Measurements from ENCODE around the gene OR4K13. TPM values are rescaled to one million over a fixed set of nuclear protein-coding genes. Genes with fewer than 3 reads are reported as not detected.

The OR4K13 gene
- total and polyA plus RNA-seq, 2 donors (not counting 3 experiments of a cell fraction or from before 2014, with no cell fraction given): not detected

GRCh38 chr14:19993438-19993837 is 42.4 kb downstream of the OR4K13 start:
- H3K36me3 ChIP-seq (ENCODE audit: control insufficient read depth in 2 of 2, extremely low read depth in 1 of 2, insufficient read depth in 2 of 2, low read length in 2 of 2): no peaks in the 10 kb centered on the region
- no peak overlapping the region for H3K9ac ChIP-seq (replicated peaks; ENCODE audit: extremely low read depth, insufficient read depth, low read length)
- no peaks in the 10 kb centered on the region for H4K20me1 ChIP-seq (replicated peaks; ENCODE audit: control insufficient read depth, extremely low read depth, insufficient read depth, low read length)
- dilution Hi-C loops (cut with MboI; ENCODE audit: extremely low pct_ligation_motif_present, low sequenced_read_pairs) (no loop called here), intact Hi-C loops (cut with micrococcal nuclease) (no loop called here)
- H3K27ac ChIP-seq (ENCODE audit: insufficient read depth, low read depth, low read length): no peak overlapping the region
- no peaks in the 10 kb centered on the region for H3K9me1 ChIP-seq (replicated peaks; ENCODE audit: control insufficient read depth, extremely low read depth, insufficient read depth, low read length)
- TF ChIP-seq JUN (IDR thresholded peaks at IDR 0.05; ENCODE audit: borderline replicate concordance, insufficient read depth, insufficient read length, low read depth): no peak
- no peak for TF ChIP-seq EZH2 (IDR thresholded peaks at IDR 0.05; ENCODE audit: borderline replicate concordance, low read depth, low read length, severe bottlenecking)
- no peak for TF ChIP-seq MAX (IDR thresholded peaks at IDR 0.05; ENCODE audit: insufficient read depth, insufficient read length)
- TF ChIP-seq GATA2 (IDR thresholded peaks at IDR 0.05; ENCODE audit: insufficient read depth, insufficient read length, low read depth, low read length): no peak
- no peak for TF ChIP-seq POLR2A (IDR thresholded peaks at IDR 0.05; ENCODE audit: low read depth, low read length)
- no peak for TF ChIP-seq FOS (IDR thresholded peaks at IDR 0.05; ENCODE audit: borderline replicate concordance, insufficient read depth, low read length)
- TF ChIP-seq MYC (IDR thresholded peaks at IDR 0.05; ENCODE audit: low read depth, low read length): no peak
- no peak for TF ChIP-seq POLR2AphosphoS5 (IDR thresholded peaks at IDR 0.05; ENCODE audit: insufficient read depth, low read depth, low read length)
- TF ChIP-seq, protein P1, sequence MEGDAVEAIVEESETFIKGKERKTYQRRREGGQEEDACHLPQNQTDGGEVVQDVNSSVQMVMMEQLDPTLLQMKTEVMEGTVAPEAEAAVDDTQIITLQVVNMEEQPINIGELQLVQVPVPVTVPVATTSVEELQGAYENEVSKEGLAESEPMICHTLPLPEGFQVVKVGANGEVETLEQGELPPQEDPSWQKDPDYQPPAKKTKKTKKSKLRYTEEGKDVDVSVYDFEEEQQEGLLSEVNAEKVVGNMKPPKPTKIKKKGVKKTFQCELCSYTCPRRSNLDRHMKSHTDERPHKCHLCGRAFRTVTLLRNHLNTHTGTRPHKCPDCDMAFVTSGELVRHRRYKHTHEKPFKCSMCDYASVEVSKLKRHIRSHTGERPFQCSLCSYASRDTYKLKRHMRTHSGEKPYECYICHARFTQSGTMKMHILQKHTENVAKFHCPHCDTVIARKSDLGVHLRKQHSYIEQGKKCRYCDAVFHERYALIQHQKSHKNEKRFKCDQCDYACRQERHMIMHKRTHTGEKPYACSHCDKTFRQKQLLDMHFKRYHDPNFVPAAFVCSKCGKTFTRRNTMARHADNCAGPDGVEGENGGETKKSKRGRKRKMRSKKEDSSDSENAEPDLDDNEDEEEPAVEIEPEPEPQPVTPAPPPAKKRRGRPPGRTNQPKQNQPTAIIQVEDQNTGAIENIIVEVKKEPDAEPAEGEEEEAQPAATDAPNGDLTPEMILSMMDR (IDR thresholded peaks at IDR 0.05; ENCODE audit: extremely low read depth in 1 of 2, insufficient read depth in 1 of 2, low read depth in 1 of 2, low read length in 2 of 2): no peak
- no peak overlapping the region for H2AFZ ChIP-seq (ENCODE audit: low read depth, low read length)
- peaks cover 2% of the 10 kb centered on the region for H3K9me3 ChIP-seq (replicated peaks; ENCODE audit: control insufficient read depth, insufficient read depth, low read length)
- BruUV-seq (replicated peaks): no TSS peak
- no peak overlapping the region for H3K4me2 ChIP-seq (ENCODE audit: insufficient read depth, low read length)
- no peak overlapping the region for H3K4me3 ChIP-seq (replicated peaks in 1 of 3; ENCODE audit: insufficient read depth in 1 of 3, low read depth in 1 of 3, low read length in 3 of 3)
- POLR2A ChIA-PET: interaction anchor here (0.6 kb wide), 1 partner anchor 16 kb away, joined by 3 read pairs; no protein-coding TSS in a partner anchor
- FAIRE-seq (no peak), DNase-seq (ENCODE audit: low read depth, low spot score) (no peak)
- CTCF ChIA-PET: no interaction called here
- no peaks in the 10 kb centered on the region for H3K27me3 ChIP-seq (ENCODE audit: control insufficient read depth in 2 of 2, insufficient read depth in 2 of 2, low read length in 2 of 2)
- H3K4me1 ChIP-seq (ENCODE audit: control insufficient read depth, extremely low read depth, insufficient read depth, low read length): no peaks in the 10 kb centered on the region
- no peaks in the 10 kb centered on the region for H3K79me2 ChIP-seq (ENCODE audit: control insufficient read depth, insufficient read depth, low read length)

Other genes with a start within 250 kb of the OR4K13 start
- not detected in 2 replicates for gene OR4N2, start 232.3 kb downstream of the OR4K13 start, total RNA-seq
- not detected in 2 replicates for gene OR4N2, start 232.3 kb downstream of the OR4K13 start, polyA plus RNA-seq
- not detected in 2 replicates for gene OR4K2, start 160.9 kb downstream of the OR4K13 start, total RNA-seq
- not detected in 2 replicates for gene OR4K2, start 160.9 kb downstream of the OR4K13 start, polyA plus RNA-seq
- gene OR4K5, start 115.4 kb downstream of the OR4K13 start, total RNA-seq: not detected in 2 replicates
- not detected in 2 replicates for gene OR4K5, start 115.4 kb downstream of the OR4K13 start, polyA plus RNA-seq
- gene OR4K1, start 105.1 kb downstream of the OR4K13 start, total RNA-seq: not detected in 2 replicates
- not detected in 2 replicates for gene OR4K1, start 105.1 kb downstream of the OR4K13 start, polyA plus RNA-seq
- gene OR4K15, start 60.4 kb downstream of the OR4K13 start, total RNA-seq: not detected in 2 replicates
- not detected in 2 replicates for gene OR4K15, start 60.4 kb downstream of the OR4K13 start, polyA plus RNA-seq
- gene OR4Q2, start 33.9 kb downstream of the OR4K13 start, total RNA-seq: not detected in 2 replicates
- gene OR4Q2, start 33.9 kb downstream of the OR4K13 start, polyA plus RNA-seq: not detected in 2 replicates
- not detected in 2 replicates for gene OR4K14, start 16.7 kb downstream of the OR4K13 start, total RNA-seq
- not detected in 2 replicates for gene OR4K14, start 16.7 kb downstream of the OR4K13 start, polyA plus RNA-seq
- gene OR4L1, start 24.0 kb upstream of the OR4K13 start, total RNA-seq: not detected in 2 replicates
- not detected in 2 replicates for gene OR4L1, start 24.0 kb upstream of the OR4K13 start, polyA plus RNA-seq
- gene OR4K17, start 74.7 kb upstream of the OR4K13 start, total RNA-seq: not detected in 2 replicates
- not detected in 2 replicates for gene OR4K17, start 74.7 kb upstream of the OR4K13 start, polyA plus RNA-seq
- not detected in 2 replicates for gene OR4N5, start 102.8 kb upstream of the OR4K13 start, total RNA-seq
- gene OR4N5, start 102.8 kb upstream of the OR4K13 start, polyA plus RNA-seq: not detected in 2 replicates
- not detected in 2 replicates for gene OR11G2, start 154.9 kb upstream of the OR4K13 start, total RNA-seq
- gene OR11G2, start 154.9 kb upstream of the OR4K13 start, polyA plus RNA-seq: not detected in 2 replicates
- gene OR11H6, start 187.7 kb upstream of the OR4K13 start, total RNA-seq: not detected in 2 replicates
- not detected in 2 replicates for gene OR11H6, start 187.7 kb upstream of the OR4K13 start, polyA plus RNA-seq
- not detected in 2 replicates for gene OR11H7, start 192.9 kb upstream of the OR4K13 start, total RNA-seq
- not detected in 2 replicates for gene OR11H7, start 192.9 kb upstream of the OR4K13 start, polyA plus RNA-seq
- not detected in 2 replicates for gene OR11H4, start 203.2 kb upstream of the OR4K13 start, total RNA-seq
- gene OR11H4, start 203.2 kb upstream of the OR4K13 start, polyA plus RNA-seq: not detected in 2 replicates